Thyroid gland (tissue), 4 donors: ENCODE measurements around the gene ZNF778.

ENCODE experiments used
- POLR2A ChIP-seq, 2 donors: fragments of 450-650 bp; IDR thresholded peaks; one replicate each; pipeline ENCODE4 v1.6.1; 2017; ENCODE audit warnings: antibody characterized with exemption in 2 of 2, mild to moderate bottlenecking in 2 of 2, moderate library complexity in 1 of 2
- TF ChIP-seq, protein P1 (sequence below), 6 experiments: fragments of 200-600 bp in 3 of 6; fragments of 450-650 bp in 3 of 6; sonication (generic) in 3 of 6; IDR thresholded peaks; one replicate each; pipeline ENCODE4 v1.5.1; 2016 to 2019; ENCODE audit warnings: antibody characterized with exemption in 6 of 6, mild to moderate bottlenecking in 2 of 6, inconsistent platforms in 1 of 6, moderate library complexity in 1 of 6

- TF ChIP-seq, protein P1, sequence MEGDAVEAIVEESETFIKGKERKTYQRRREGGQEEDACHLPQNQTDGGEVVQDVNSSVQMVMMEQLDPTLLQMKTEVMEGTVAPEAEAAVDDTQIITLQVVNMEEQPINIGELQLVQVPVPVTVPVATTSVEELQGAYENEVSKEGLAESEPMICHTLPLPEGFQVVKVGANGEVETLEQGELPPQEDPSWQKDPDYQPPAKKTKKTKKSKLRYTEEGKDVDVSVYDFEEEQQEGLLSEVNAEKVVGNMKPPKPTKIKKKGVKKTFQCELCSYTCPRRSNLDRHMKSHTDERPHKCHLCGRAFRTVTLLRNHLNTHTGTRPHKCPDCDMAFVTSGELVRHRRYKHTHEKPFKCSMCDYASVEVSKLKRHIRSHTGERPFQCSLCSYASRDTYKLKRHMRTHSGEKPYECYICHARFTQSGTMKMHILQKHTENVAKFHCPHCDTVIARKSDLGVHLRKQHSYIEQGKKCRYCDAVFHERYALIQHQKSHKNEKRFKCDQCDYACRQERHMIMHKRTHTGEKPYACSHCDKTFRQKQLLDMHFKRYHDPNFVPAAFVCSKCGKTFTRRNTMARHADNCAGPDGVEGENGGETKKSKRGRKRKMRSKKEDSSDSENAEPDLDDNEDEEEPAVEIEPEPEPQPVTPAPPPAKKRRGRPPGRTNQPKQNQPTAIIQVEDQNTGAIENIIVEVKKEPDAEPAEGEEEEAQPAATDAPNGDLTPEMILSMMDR (IDR thresholded peaks at IDR 0.05), result no peak
- no peak for TF ChIP-seq POLR2A (IDR thresholded peaks at IDR 0.05)
Observed at GRCh38 chr16:89282523-89282922, 65.0 kb downstream of the ZNF778 start.
